ENCODE measurements around the gene ZDBF2.

Gene ZDBF2

DNA sequence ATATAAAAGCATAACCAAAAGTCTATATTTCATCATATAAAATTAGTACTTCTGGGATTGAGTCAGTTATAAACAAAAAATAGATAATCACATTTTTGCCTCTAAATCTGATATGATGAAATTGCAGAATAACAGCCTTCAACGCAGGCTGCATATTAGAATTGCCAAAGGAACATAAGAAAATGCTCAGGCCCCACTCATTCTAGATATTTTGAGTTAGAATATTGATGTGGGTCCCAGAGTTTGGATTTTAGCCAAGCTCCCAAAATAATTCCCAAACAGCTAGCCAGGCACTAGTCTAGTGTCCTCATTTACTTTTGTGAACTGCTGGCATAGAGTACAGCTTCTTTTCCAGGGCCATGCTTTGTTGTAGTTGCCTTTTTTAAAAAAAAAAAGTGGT is 63.5 kb downstream of the ZDBF2 start:
- Histone ChIP-seq H3K27me3 (replicated peaks; ENCODE audit: control insufficient read depth, insufficient read depth, low read length) (no peaks in the 10 kb centered on the region), H3K4me3 (replicated peaks; ENCODE audit: low read depth, low read length) (no peak overlapping the region), H3K36me3 (ENCODE audit: control insufficient read depth, insufficient read depth, low read length) (no peaks in the 10 kb centered on the region)
- TF ChIP-seq, protein P1, sequence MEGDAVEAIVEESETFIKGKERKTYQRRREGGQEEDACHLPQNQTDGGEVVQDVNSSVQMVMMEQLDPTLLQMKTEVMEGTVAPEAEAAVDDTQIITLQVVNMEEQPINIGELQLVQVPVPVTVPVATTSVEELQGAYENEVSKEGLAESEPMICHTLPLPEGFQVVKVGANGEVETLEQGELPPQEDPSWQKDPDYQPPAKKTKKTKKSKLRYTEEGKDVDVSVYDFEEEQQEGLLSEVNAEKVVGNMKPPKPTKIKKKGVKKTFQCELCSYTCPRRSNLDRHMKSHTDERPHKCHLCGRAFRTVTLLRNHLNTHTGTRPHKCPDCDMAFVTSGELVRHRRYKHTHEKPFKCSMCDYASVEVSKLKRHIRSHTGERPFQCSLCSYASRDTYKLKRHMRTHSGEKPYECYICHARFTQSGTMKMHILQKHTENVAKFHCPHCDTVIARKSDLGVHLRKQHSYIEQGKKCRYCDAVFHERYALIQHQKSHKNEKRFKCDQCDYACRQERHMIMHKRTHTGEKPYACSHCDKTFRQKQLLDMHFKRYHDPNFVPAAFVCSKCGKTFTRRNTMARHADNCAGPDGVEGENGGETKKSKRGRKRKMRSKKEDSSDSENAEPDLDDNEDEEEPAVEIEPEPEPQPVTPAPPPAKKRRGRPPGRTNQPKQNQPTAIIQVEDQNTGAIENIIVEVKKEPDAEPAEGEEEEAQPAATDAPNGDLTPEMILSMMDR (IDR thresholded peaks at IDR 0.05; ENCODE audit: insufficient read depth, low read length, poor library complexity, severe bottlenecking): no peak
- no peak for DNase-seq (ENCODE audit: extremely low read depth, insufficient read length)

DNA sequence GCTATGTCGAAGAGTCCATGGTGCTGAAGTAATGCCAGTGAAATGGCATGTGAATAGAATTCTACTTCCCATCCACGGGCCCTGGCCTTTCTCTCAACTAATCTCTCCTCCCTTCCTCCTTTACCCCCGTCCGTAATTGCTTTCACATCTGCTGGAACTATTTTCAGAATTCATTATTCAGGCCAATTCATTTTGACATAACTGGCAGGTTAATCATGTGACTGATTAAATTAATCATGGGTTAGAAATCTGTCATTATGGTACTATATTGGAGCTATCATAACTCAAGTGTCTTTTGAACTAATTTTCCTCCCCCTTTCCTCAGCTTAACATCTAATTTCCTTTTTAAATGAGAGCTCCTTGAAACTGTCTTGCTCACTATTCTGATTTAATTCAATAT is 66.9 kb downstream of the ZDBF2 start:
- H3K36me3 ChIP-seq (ENCODE audit: control insufficient read depth, insufficient read depth, low read length): no peaks in the 10 kb centered on the region
- no peak for DNase-seq (ENCODE audit: extremely low read depth, insufficient read length)
- no peak overlapping the region for H3K4me3 ChIP-seq (replicated peaks; ENCODE audit: low read depth, low read length)
- TF ChIP-seq, protein P1 (IDR thresholded peaks at IDR 0.05; ENCODE audit: insufficient read depth, low read length, poor library complexity, severe bottlenecking): no peak
- H3K27me3 ChIP-seq (replicated peaks; ENCODE audit: control insufficient read depth, insufficient read depth, low read length): no peaks in the 10 kb centered on the region

DNA sequence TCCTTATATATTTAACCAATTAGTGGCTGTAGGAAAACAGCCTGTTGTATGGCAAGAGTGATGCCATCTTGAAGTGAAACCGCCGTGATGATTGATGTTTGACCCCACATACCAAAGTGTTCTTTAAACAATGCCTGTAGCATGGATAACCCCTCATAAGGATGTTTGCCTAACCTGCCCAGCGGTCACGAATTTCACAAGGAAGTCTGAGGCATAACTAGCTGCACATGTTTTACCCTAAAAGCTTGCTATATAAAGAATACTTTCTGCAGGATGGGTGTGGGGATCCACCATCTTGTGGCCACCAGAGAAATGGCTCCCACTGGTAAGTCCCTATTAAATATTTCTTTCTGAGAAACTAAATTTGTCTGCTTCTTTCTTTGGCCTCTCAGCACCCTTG is 68.7 kb downstream of the ZDBF2 start:
- no peaks in the 10 kb centered on the region for H3K36me3 ChIP-seq (ENCODE audit: control insufficient read depth, insufficient read depth, low read length)
- H3K4me3 ChIP-seq (replicated peaks; ENCODE audit: low read depth, low read length): no peak overlapping the region
- no peaks in the 10 kb centered on the region for H3K27me3 ChIP-seq (replicated peaks; ENCODE audit: control insufficient read depth, insufficient read depth, low read length)
- DNase-seq (ENCODE audit: extremely low read depth, insufficient read length): no peak
- TF ChIP-seq, protein P1 (IDR thresholded peaks at IDR 0.05; ENCODE audit: insufficient read depth, low read length, poor library complexity, severe bottlenecking): no peak

DNA sequence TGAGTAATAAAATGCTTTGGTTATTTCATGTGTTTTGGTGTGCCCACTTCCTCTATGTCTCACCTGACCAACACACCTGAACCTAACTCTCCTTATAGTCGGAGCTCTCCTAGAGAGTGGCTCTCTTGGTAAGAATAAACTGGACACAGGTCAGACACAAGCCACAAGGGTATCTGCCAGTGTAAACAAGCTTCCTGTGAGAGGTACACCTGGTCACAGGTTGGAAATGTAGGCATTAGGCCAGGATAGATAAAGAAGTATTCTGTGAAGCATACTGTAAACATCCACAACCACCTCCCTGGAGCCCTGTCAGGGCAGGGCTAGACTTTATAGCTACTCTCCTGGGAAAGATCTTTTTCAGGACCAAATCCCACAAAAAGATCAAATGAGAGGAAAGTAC is 69.4 kb downstream of the ZDBF2 start:
- Histone ChIP-seq H3K36me3 (ENCODE audit: control insufficient read depth, insufficient read depth, low read length) (no peaks in the 10 kb centered on the region), H3K27me3 (replicated peaks; ENCODE audit: control insufficient read depth, insufficient read depth, low read length) (no peaks in the 10 kb centered on the region), H3K4me3 (replicated peaks; ENCODE audit: low read depth, low read length) (no peak overlapping the region)
- TF ChIP-seq, protein P1 (IDR thresholded peaks at IDR 0.05; ENCODE audit: insufficient read depth, low read length, poor library complexity, severe bottlenecking): no peak
- no peak for DNase-seq (ENCODE audit: extremely low read depth, insufficient read length)

DNA sequence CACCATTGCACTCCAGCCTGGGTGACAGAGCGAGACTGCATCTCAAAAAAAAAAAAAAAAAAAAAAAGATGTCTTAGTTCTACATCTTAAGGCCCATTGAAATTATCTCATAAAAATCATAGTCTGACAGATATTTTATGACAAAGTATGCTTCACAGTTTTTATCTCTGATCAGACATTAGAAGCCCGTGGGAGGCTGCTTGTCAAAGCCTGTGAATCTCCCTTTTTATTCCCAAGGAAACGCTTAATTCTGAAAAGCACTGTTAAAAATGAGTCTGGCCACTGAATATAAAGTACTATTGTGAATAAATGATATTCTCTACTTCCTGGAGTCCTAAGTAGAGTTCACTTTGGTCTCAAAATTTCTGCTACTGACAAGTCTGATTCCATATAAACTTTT is 71.1 kb downstream of the ZDBF2 start:
- Histone ChIP-seq H3K36me3 (ENCODE audit: control insufficient read depth, insufficient read depth, low read length) (no peaks in the 10 kb centered on the region), H3K27me3 (replicated peaks; ENCODE audit: control insufficient read depth, insufficient read depth, low read length) (no peaks in the 10 kb centered on the region), H3K4me3 (replicated peaks; ENCODE audit: low read depth, low read length) (no peak overlapping the region)
- TF ChIP-seq, protein P1 (IDR thresholded peaks at IDR 0.05; ENCODE audit: insufficient read depth, low read length, poor library complexity, severe bottlenecking): no peak
- no peak for DNase-seq (ENCODE audit: extremely low read depth, insufficient read length)

DNA sequence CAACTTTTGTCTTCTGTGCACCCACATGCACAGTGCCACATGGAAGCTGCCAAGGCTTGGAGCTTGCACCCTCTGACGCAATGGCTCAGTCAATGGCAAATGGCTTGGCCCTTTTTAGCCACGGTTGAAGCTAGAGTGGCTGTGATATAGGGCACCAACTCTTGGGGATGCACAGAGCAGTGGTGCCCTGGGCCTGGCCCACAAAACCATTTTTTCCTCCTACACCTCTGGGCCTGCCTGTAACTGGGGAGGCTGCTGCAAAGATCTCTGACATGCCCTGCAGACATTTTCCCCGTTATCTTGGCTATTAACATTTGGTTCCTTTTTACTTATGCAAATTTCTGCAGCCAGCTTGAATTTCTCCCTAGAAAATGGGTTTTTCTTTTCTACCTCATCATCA is 74.9 kb downstream of the ZDBF2 start:
- TF ChIP-seq, protein P1 (IDR thresholded peaks at IDR 0.05; ENCODE audit: insufficient read depth, low read length, poor library complexity, severe bottlenecking): no peak
- no peaks in the 10 kb centered on the region for H3K27me3 ChIP-seq (replicated peaks; ENCODE audit: control insufficient read depth, insufficient read depth, low read length)
- H3K36me3 ChIP-seq (ENCODE audit: control insufficient read depth, insufficient read depth, low read length): no peaks in the 10 kb centered on the region
- no peak overlapping the region for H3K4me3 ChIP-seq (replicated peaks; ENCODE audit: low read depth, low read length)
- no peak for DNase-seq (ENCODE audit: extremely low read depth, insufficient read length)
